SIG-M5 treated with dmso at 0.1 percent for 504 hours (cell line): ENCODE data around the gene KSR2.

Experiments
- DNase-seq: peaks from one replicate; lab custom pipeline; 2025; ENCODE audit not compliant: unreplicated experiment; lab: John Stamatoyannopoulos, UW

Gene KSR2

GRCh38 chr12:117702741-117703140, 266.0 kb downstream of the KSR2 start:
- no peak for DNase-seq

- DNase-seq, result no peak
Measured at GRCh38 chr12:117699575-117699974, 269.2 kb downstream of the KSR2 start.

- DNase-seq, result no peak
Measured at GRCh38 chr12:117699118-117699517, 269.7 kb downstream of the KSR2 start.

GRCh38 chr12:117695956-117696355, 272.8 kb downstream of the KSR2 start:
- DNase-seq, result no peak

DNA sequence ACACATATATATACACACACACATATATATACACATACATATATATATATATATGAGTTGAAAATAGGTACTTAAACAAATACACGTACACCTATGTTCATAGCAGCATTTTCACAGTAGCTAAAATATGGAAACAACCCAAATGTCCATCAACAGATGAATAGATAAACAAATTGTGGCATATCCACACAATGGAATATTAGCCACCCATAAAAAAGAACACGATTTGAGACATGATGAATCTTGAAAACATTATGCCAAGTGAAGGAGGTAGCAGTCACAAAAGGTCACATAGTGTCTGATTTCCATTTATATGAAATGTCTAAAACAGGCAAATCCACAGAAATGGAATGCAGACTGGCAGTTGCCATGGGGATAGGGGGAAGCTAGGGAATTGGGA, 276.3 kb downstream of the KSR2 start:
- DNase-seq, result no peak

GRCh38 chr12:117689857-117690256, 278.9 kb downstream of the KSR2 start:
- no peak for DNase-seq

- DNase-seq, result no peak
Measured at GRCh38 chr12:117688446-117688845, 280.3 kb downstream of the KSR2 start.

- DNase-seq, result no peak
Measured at GRCh38 chr12:117686911-117687377, 281.8 kb downstream of the KSR2 start.

- no peak for DNase-seq
Measured at GRCh38 chr12:117686210-117686609, 282.6 kb downstream of the KSR2 start.

GRCh38 chr12:117685110-117685926, 283.5 kb downstream of the KSR2 start:
- peak; percentile 57 for DNase-seq

DNA sequence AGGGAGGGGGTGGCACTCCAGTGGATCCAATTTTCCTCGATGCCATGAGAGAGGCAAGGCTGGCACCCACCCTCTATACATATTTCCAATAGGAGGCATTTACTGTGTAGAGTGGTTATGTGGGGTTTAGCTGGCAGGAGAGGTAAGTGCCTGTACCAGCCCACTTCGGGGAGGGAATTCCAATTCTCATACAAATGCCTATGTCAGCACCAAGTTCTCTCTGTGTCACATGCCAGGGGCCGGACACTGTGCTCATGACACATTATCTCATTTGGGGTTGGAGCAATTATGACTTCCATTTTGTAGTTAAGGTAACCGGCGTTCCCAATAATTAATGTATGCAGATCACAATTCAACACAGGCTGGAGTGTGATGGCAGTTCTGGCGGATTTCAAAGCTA, 284.3 kb downstream of the KSR2 start:
- no peak for DNase-seq

DNA sequence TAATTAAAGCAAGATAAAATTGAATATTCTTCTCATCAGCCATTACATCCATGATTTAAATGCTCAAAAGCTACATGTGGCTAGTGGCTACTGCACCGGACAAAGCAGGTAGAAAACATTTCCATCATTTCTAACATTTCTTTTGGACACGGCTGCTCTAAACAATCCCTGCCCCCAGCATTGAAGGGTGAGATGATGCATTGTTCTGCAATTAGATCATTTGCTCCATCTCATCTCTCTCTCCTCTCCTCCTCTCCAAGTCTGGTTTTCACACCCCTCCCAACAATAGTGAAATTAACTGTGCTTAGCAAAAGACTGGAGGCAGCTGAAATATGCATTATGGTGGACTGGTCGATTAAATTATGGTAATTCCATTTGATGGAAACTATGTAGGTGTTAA, 288.5 kb downstream of the KSR2 start:
- no peak for DNase-seq

GRCh38 chr12:117679776-117680175, 289.0 kb downstream of the KSR2 start:
- DNase-seq, result no peak

DNA sequence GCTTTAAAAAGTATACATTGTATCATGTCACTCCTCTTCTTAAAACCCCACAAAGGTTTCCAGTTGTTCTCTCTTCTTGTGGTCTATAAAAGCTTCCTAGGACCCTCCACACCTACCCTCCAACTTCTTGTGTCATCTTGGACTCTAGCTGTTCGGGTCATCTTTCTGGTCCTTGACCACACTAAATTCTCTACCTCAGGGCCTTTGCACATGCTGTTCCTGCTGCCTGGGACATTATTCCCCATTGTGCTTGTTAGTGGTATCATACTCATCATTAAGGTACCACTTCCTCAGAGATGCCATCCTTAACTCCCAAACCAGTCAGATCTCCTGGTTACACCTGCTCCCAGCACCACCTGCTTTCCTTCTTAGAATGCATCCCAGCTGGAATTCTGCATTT, 294.0 kb downstream of the KSR2 start:
- DNase-seq, result no peak

DNA sequence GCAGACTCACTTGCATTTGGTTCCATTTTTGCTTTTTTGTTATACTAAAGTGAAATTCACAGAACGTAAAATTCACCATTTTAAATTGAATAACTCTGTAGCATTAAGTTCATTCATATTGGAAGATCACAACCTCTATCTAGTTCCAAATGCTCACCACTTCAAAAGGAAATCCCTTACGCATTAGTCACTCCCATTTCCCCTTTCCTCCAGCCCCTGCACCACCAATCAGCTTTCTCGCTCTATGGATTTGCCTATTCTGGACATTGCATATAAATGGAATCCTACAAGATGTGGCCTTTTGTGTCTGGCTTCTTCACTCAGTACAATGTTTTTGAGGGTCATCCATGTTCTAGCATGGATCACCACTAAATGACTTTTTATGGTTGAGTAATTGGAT, 294.5 kb downstream of the KSR2 start:
- DNase-seq, result no peak

GRCh38 chr12:117671734-117672133, 297.1 kb downstream of the KSR2 start:
- peak; percentile 28 for DNase-seq

GRCh38 chr12:117664169-117664568, 304.6 kb downstream of the KSR2 start:
- no peak for DNase-seq

DNA sequence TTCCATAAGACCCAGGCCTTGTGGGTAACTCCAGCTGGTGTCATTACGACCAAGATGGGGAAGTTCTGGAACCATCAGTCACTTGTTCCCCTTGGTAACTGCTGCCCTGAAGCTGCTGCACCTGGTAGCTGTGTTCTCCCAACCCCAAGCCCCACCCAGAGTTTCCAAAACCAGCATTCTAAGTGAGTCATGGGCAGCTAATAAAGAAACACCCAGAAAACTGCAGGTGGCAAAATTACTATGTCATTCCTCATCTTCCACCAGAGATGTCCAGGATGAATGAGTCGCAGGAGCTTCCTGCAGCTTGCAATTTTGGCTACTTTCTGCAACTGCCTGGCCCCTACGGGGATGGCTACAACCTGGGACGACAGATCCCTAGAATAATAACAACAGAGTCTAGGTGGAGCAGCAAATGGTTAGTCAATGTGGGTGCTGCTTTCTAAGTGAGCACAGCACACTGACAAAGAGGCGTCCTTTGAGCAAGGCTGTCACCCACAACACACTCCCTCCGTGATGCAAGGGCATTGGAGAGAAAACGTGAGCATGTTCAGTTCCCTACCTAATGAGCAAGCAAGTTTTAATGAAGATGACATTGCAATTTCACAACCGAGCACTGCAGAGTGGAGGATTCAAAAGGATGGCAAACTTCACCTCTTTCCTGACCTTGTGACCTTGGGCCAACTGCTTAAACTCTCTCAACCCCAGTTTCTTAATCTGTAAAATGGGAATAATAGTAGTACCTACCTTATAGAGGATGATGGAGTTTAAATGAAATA, 306.0 kb downstream of the KSR2 start:
- peak; percentile 69 for DNase-seq

GRCh38 chr12:117662220-117662619, 306.6 kb downstream of the KSR2 start:
- DNase-seq, result no peak

DNA sequence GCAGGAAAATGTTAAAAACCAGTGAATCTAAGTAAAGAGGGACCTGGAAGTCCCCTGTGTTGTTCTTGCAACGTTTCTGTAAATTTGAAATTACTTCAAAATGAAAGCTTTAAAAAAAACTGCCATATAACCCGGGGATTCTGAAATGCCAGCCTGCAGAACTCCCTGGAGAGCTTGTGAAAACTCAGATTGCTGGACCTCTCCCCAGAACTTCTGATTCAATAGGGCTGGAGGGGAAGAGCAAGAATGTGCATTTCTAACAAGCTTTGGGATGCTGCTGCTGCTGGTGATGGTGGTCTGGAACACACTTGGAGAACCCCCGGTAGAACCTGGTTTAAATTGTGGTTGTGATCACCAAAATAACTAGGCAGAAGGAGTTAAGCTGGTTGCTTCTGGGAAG, 307.3 kb downstream of the KSR2 start:
- no peak for DNase-seq

GRCh38 chr12:117660896-117661295, 307.9 kb downstream of the KSR2 start:
- DNase-seq, result no peak

- DNase-seq, result no peak
Measured at GRCh38 chr12:117658226-117658625, 310.6 kb downstream of the KSR2 start.
